ENCODE results near the gene STT3A.
A peak's percentile ranks its signal among the peaks of the same experiment; 100 is the strongest.
"Not testable (repeated sequence)": the region's sequence is repeated elsewhere in the genome, so short reads cannot be mapped to it uniquely, and the experiment has no call there.

STT3A gene

DNA sequence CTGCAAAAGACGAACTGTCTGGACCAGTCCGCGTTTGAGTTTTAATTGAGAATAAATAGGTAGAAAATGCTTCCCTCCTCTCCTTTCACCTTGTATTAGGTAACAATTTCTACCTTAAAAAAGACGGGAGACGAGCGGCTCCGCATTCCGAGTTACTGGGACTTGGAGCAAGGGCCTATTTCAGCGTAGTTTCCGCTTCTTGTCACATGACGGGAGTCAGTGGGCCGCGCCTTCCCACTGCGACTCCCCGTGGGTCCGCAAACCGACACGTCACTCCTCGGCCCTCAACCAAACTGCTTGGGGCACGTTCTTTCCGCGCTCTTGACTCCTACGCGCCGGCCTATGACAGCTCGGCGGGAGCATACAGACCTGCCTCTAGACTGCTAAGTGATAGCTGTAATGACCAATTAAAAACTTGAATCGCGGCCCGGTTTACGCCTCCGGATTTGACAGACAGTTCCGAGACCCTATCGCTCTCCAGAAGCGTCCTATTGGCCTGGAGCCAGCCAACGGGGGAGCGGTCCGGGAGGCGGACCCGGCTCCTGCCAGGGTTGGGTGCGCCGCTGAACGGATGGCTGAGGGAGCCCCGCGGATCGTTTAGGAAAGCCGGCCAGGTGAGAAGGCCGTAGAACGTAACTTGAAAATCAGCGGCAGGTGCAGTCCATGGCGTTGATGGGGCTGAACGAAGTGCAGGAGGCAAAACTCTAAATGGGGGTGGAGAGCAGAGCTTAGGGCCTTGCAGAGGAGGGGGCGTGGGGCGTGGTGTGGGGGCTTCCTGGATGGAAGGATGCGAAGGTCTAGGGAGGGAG is at the start of gene STT3A:
STT3A (plus strand) TSS at position 548 of the 809 bp plus-strand sequence. CDS start 3,064 bp downstream, outside the sequence.
- in situ Hi-C loops (cut with MboI; ENCODE audit: low pct_unique_long_range_greater_than_20kb, low sequenced_read_pairs): no loop called here
- peak; percentile 100 for DNase-seq

DNA sequence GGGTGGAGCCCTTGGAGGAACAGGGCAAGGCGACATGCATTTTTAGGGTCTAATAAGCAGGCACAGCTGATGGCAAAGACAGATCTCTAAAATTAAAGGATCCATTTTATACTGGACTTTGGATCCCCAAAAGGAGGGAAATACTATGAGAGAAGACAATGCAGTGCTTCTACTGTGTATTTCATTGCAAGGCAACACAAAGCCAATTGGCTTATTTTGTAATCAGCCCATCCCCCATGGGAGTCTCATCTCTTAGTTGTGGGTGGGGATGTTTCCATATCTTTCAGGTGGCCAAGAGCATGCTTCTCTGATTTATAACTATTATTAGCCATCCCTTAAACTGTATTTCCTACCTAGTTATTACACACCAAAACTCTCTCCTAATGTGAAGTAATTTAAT is 41.9 kb upstream of the STT3A start:
- in situ Hi-C loops (cut with MboI; ENCODE audit: low pct_unique_long_range_greater_than_20kb, low sequenced_read_pairs): no loop called here

DNA sequence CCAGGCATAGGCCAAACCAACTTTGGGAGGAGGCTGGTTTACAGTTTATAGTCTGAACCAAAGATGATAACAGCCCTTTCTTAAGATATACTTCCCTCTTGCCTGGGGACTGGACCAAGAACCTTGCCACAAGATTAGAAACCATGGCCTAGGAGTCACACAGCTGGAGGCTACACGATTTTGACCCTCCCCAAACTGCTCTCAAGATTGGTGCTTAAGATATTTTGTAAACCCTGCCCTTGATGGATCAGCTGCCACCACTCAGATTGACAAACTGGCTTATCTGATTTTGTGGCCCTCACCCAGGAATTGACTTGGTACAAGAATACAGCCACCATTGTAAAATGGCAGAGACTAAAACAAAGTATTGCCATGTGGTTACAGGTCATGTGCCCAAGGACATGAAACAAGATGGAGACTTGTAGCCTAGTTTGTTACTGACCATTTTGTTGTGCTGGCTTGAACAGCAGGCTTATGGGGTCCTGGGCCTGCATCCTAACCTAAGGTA is 40.8 kb upstream of the STT3A start:
- no peak for DNase-seq
- in situ Hi-C loops (cut with MboI; ENCODE audit: low pct_unique_long_range_greater_than_20kb, low sequenced_read_pairs): no loop called here

More for the DNA sequence above, 41.9 kb upstream of the STT3A start:
- DNase-seq: no peak

- peak; percentile 24 for DNase-seq
- in situ Hi-C loops (cut with MboI; ENCODE audit: low pct_unique_long_range_greater_than_20kb, low sequenced_read_pairs): no loop called here
Observed at GRCh38 chr11:125552927-125553326, 39.7 kb upstream of the STT3A start.

DNA sequence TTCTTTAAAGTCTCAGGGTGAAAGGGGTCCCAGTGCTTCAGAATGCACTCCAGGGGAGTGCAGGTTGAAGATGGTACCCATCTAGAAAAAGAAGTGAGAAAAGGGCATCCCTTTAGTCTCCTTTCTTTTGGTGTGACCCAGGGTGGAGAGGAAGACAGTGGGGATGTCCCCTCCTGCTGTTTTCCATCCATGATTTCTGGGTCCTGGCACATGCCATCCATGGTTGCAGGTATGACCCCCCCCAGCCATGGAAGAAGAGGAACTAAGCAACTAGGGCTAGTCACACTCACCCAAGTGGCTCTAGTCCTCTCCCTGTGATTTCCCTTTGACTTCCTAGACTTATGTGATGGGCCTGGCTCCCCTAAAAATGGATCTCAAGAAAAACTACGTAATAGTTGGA is 39.3 kb upstream of the STT3A start:
- no peak for DNase-seq
- in situ Hi-C loops (cut with MboI; ENCODE audit: low pct_unique_long_range_greater_than_20kb, low sequenced_read_pairs): no loop called here

GRCh38 chr11:125554038-125554437 is 38.6 kb upstream of the STT3A start:
- DNase-seq: no peak
- in situ Hi-C loops (cut with MboI; ENCODE audit: low pct_unique_long_range_greater_than_20kb, low sequenced_read_pairs): no loop called here

- in situ Hi-C loops (cut with MboI; ENCODE audit: low pct_unique_long_range_greater_than_20kb, low sequenced_read_pairs): no loop called here
- DNase-seq: no peak
Observed at GRCh38 chr11:125559888-125560287, 32.8 kb upstream of the STT3A start.

DNA sequence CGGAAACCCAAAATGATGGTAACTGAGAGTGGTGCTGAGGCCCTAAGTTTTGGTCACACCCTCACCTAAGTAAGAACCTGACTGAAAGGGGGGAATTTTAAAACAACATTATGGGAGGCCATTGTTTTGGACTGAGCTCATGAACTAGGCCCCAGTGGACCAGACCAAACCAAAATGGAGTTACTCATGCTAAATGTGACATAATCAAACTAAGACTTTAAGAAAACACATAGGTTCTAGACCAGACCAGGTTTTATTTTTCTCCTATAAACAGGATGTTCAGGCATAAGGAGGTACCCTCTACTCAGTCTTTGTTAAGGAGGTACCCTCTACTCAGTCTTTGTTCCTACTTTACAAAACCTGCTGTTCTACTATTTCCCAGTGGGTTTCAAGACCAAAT is 30.7 kb upstream of the STT3A start:
- in situ Hi-C loops (cut with MboI; ENCODE audit: low pct_unique_long_range_greater_than_20kb, low sequenced_read_pairs): no loop called here
- DNase-seq: no peak

DNA sequence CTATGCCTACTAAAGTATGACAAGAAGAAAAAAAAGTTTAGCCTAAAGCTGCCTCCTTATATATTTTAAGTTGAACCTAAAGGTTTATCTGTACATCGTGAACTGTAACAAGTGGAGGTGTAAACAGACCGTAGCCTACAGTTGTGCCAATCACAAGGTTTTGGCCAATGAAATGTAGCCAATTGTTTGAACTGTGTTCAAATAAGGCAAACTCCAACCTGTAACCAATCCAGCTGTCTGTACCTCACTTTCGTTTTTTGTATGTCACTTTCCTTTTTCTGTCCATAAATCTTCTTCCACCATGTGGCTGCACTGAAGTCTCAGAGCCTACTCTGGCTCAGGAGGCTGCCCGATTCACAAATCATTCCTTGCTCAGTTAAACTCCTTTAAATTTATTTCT is 30.2 kb upstream of the STT3A start:
- in situ Hi-C loops (cut with MboI; ENCODE audit: low pct_unique_long_range_greater_than_20kb, low sequenced_read_pairs): no loop called here
- DNase-seq: no peak

DNA sequence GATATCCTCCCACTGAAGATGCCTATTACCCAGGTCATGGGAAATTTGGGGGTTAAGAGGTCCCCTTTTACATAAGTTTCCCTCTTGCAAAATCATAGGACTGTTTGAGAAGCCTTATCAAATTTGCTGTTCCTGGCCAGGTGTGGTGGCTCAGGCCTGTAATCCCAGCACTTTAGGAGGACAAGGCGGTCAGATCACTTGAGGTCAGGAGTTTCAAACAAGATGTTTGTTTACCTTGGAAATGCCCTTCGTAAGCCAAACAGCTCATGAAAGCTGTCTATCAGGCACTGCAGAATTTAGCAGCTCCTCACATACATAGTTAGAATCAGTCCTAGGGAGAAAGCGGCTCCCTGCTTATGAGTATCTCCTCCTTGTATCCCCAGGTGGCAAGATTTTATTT is 28.3 kb upstream of the STT3A start:
- DNase-seq: no peak
- in situ Hi-C loops (cut with MboI; ENCODE audit: low pct_unique_long_range_greater_than_20kb, low sequenced_read_pairs): no loop called here

- no peak for DNase-seq
- in situ Hi-C loops (cut with MboI; ENCODE audit: low pct_unique_long_range_greater_than_20kb, low sequenced_read_pairs): no loop called here
Observed at GRCh38 chr11:125566235-125566634, 26.4 kb upstream of the STT3A start.

DNA sequence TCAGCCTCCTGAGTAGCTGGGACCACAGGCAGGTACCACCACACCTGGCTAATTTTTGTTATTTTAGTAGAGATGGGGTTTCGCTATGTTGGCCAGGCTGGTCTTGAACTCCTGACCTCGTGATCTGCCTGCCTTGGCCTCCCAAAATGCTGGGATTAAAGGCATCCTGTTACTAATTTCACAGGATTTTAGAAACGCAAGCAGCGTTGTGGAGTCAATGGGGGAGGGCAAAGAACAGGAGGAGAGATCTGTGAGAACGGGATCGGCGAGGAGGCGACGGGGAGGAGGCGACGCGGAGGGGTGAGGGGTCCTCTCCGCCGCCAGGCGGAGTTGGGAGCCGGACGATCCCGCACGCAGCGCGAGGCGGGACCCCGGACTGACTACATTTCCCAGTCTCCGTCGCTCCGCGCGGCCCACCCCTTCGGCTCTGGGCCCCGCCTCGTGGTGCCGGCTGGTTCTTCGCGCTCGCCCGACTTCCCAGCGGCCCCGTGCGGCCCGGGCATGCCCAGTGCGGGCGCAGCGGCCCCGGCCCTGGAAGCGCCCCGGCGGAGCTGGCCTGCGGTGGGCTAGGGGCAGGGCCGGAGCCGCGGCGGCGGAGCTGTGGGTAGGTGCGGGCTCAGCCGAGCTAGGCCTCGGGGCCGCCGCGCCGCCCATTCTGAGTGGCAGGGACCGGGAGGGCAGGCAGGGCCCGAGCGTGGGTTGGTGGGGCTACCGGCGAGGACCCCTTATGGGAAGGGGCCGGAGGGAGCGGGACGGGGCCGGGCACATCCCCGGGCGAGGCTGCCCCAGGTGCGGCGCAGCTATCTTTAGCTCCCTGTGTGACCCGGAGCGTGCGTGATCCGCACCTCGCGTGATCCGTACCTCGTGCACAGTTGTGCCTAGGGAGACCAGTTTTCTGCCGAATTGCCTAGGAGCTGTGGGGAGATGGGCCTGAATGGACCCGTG is 23.4 kb upstream of the STT3A start, which contains the start of gene EI24:
EI24 (plus strand) TSS at position 508 of the 945 bp plus-strand sequence. CDS start 3,051 bp downstream, outside the sequence.
- peak; percentile 94 for DNase-seq
- in situ Hi-C loops (cut with MboI; ENCODE audit: low pct_unique_long_range_greater_than_20kb, low sequenced_read_pairs): no loop called here

DNA sequence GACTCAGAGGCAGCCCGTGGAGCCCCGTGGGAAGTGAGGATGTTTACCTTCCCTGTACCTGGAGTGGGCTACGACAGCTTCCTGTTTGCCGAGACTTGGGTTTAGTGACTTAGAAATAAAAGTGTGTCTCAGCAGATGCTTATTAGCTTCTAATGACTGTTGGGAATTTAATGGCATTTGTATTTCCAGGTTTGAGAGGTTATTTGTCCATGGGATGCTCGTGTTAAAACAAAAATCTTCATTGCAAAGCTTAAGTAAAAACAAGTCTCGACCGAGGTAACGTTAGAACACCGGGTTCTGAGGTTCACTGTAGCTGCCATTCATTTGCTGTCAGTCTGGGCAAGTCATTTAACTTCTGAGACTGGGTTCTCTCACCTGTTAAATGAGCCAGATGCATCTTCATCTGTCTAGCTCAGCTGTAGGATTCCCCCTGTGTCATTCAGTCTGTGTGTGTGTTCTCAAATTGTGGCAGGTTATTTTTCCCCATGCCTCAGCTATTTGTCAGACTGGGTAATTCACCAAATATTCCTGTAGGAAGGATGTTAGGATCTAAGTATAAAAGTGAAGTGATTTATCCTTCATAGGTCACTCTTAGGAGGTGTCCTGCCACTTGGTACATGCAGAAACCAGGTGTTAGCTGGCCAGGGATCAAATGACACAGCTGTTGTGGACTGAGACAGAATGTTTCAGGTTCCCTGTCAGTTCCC is 22.6 kb upstream of the STT3A start:
- DNase-seq: peak; percentile 42

DNA sequence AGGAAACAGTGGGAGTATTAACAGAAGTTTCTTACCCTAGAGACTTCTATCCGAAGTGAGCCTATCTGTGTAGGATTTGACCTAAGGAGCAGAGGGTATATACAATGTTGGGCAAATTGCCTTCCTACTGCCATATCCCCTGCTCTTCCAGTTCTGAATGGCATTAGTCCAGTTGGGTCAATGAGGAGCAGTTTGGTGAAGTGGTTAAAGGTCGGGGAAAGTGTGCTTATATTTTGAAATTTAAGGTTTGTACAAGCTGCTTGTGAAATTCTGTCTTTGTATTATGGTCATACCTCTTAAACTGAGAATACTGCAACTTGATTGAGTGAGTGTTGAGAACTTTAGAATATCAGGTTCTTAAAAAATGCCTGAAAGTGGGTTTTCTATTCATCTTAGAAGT is 21.7 kb upstream of the STT3A start:
- in situ Hi-C loops (cut with MboI; ENCODE audit: low pct_unique_long_range_greater_than_20kb, low sequenced_read_pairs): no loop called here
- DNase-seq: no peak

More for the DNA sequence above, 22.6 kb upstream of the STT3A start:
- in situ Hi-C loops (cut with MboI; ENCODE audit: low pct_unique_long_range_greater_than_20kb, low sequenced_read_pairs): no loop called here

DNA sequence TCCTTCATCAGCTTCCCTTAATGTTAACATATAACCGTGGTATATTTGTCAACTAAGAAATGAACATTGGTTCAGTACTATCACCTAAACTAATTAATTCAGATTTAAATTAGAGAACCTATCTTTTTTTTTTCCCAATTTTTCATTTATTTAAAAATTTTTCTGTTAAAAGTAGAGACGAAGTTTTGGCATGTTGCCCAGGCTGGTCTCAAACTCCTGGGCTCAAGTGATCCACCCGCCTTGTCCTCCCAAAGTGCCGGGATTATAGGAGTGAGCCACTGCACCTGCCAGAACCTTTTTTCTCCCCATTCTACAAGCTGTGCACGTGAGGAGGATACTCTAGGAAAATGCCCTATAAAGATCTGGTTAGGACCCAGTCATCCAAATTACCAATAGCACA is 19.7 kb upstream of the STT3A start:
- in situ Hi-C loops (cut with MboI; ENCODE audit: low pct_unique_long_range_greater_than_20kb, low sequenced_read_pairs): no loop called here
- no peak for DNase-seq

DNA sequence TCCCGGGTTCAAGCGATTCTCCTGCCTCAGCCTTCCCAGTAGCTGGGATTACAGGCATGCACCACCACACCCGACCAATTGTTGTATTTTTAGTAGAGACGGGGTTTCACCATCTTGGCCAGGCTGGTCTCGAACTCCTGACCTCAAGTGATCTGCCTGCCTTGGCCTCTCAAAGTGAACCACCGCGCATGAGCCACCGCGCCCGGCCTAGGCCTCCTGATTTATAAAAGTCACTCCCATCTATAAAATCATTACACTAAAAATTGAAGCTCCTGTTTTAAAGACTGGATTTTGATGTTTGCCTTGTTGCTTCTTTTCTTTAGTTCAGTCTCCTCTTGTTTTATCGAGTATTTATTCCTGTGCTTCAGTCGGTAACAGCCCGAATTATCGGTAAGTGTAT is 15.5 kb upstream of the STT3A start:
- DNase-seq; in situ Hi-C loops (cut with MboI; ENCODE audit: low pct_unique_long_range_greater_than_20kb, low sequenced_read_pairs): not testable (repeated sequence)

DNA sequence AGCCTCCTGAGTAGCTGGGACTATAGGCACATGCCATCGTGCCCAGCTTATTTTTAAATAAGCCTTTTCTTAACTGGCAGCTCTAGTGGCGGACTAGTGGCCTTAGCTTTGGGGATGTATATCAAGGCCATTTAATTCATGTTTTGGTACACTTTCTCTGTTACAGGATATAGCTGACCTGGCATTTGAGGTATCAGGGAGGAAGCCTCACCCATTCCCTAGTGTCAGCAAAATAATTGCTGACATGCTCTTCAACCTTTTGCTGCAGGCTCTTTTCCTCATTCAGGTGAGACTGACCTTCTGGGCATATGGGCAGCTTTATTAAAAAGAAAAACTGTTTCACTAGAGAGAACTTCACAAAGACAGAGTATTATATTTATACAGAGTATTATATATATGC is 13.9 kb upstream of the STT3A start:
- no peak for DNase-seq
- in situ Hi-C loops (cut with MboI; ENCODE audit: low pct_unique_long_range_greater_than_20kb, low sequenced_read_pairs): no loop called here

GRCh38 chr11:125579811-125580210 is 12.8 kb upstream of the STT3A start:
- in situ Hi-C loops (cut with MboI; ENCODE audit: low pct_unique_long_range_greater_than_20kb, low sequenced_read_pairs): no loop called here
- no peak for DNase-seq

DNA sequence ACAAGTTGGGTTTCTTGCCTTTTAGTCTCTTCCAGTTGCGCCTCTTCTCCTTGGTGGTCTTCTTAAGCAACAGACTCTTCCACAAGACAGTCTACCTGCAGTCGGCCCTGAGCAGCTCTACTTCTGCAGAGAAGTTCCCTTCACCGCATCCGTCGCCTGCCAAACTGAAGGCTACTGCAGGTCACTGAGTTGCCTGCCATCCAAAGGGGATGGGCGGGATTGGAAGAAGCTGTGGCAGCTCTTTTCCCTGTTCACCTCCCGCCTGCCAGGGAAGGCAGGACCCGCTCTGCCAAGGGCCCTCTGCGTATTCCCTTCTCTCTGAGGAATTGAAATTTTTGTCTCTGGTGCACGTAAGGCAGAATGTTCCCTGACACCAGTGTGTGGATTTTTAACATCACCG is 9.2 kb upstream of the STT3A start:
- in situ Hi-C loops (cut with MboI; ENCODE audit: low pct_unique_long_range_greater_than_20kb, low sequenced_read_pairs): no loop called here
- DNase-seq: no peak

All from KBM-7 (cell line).